Fibroblast of peridontal ligament (primary cell): ENCODE data around the gene RILPL1.
"Not testable (repeated sequence)": the region's sequence is repeated elsewhere in the genome, so short reads cannot be mapped to it uniquely, and the experiment has no call there.

ENCODE experiments used
- DNase-seq: peaks from one replicate; pipeline ENCODE4 v3.0.0-alpha.2; 2010; ENCODE audit errors: extremely low read depth

The RILPL1 gene

GRCh38 chr12:123494124-123494851 lies 39.2 kb downstream of the RILPL1 start:
- DNase-seq, result no peak

- not testable (repeated sequence) for DNase-seq
Observed at GRCh38 chr12:123492339-123493039, 41.0 kb downstream of the RILPL1 start.

GRCh38 chr12:123491481-123491880 lies 42.0 kb downstream of the RILPL1 start:
- no peak for DNase-seq

- DNase-seq, result no peak
Observed at GRCh38 chr12:123491056-123491455, 42.5 kb downstream of the RILPL1 start.

GRCh38 chr12:123490089-123490488 lies 43.4 kb downstream of the RILPL1 start:
- no peak for DNase-seq

- DNase-seq, result no peak
Observed at GRCh38 chr12:123489580-123489979, 43.9 kb downstream of the RILPL1 start.

- no peak for DNase-seq
Observed at GRCh38 chr12:123488539-123489230, 44.8 kb downstream of the RILPL1 start.

- DNase-seq, result no peak
Observed at GRCh38 chr12:123487428-123487827, 46.1 kb downstream of the RILPL1 start.

- no peak for DNase-seq
Observed at GRCh38 chr12:123485756-123486155, 47.8 kb downstream of the RILPL1 start.

- DNase-seq, result no peak
Observed at GRCh38 chr12:123483602-123484248, 49.8 kb downstream of the RILPL1 start.

- no peak for DNase-seq
Observed at GRCh38 chr12:123482876-123483275, 50.6 kb downstream of the RILPL1 start.

- not testable (repeated sequence) for DNase-seq
Observed at GRCh38 chr12:123481251-123481650, 52.3 kb downstream of the RILPL1 start.

GRCh38 chr12:123479442-123480180 lies 53.9 kb downstream of the RILPL1 start:
- DNase-seq, result peak; percentile 59

- DNase-seq, result peak; percentile 34
Observed at GRCh38 chr12:123478762-123479161, 54.8 kb downstream of the RILPL1 start.

- no peak for DNase-seq
Observed at GRCh38 chr12:123478069-123478468, 55.5 kb downstream of the RILPL1 start.

GRCh38 chr12:123475246-123475703 lies 58.2 kb downstream of the RILPL1 start:
- no peak for DNase-seq

GRCh38 chr12:123474485-123475245 lies 58.9 kb downstream of the RILPL1 start:
- DNase-seq, result peak; percentile 37

- no peak for DNase-seq
Observed at GRCh38 chr12:123472438-123472849, 61.1 kb downstream of the RILPL1 start.

- peak; percentile 66 for DNase-seq
Observed at GRCh38 chr12:123471374-123472068, 62.0 kb downstream of the RILPL1 start.

- DNase-seq, result no peak
Observed at GRCh38 chr12:123469978-123470377, 63.5 kb downstream of the RILPL1 start.
